8988T (cell line): Measurements from ENCODE around the gene VASH2.

ENCODE experiments used
- DNase-seq: peaks from one replicate; pipeline ENCODE4 v3.0.0; 2011

The VASH2 gene

GRCh38 chr1:212933815-212934471, 16.4 kb upstream of the VASH2 start:
- no peak for DNase-seq

GRCh38 chr1:212935387-212935981, 14.9 kb upstream of the VASH2 start:
- no peak for DNase-seq

- DNase-seq, result no peak
Observed at GRCh38 chr1:212937034-212937433, 13.3 kb upstream of the VASH2 start.

GRCh38 chr1:212938846-212939245, 11.5 kb upstream of the VASH2 start:
- DNase-seq, result no peak

GRCh38 chr1:212941452-212941851, 8.9 kb upstream of the VASH2 start:
- no peak for DNase-seq

- no peak for DNase-seq
Observed at GRCh38 chr1:212942679-212943392, 7.5 kb upstream of the VASH2 start.

GRCh38 chr1:212943393-212943710, 7.0 kb upstream of the VASH2 start:
- DNase-seq, result no peak

- DNase-seq, result no peak
Observed at GRCh38 chr1:212944229-212944901, 6.0 kb upstream of the VASH2 start.

GRCh38 chr1:212945056-212945455, 5.3 kb upstream of the VASH2 start:
- no peak for DNase-seq

- DNase-seq, result no peak
Observed at GRCh38 chr1:212945463-212946160, 4.7 kb upstream of the VASH2 start.

- DNase-seq, result no peak
Observed at GRCh38 chr1:212946872-212947271, 3.5 kb upstream of the VASH2 start.

GRCh38 chr1:212949771-212950170, 570 bp upstream of the VASH2 start:
- no peak for DNase-seq

- no peak for DNase-seq
Observed at GRCh38 chr1:212951126-212951946, 995 bp downstream of the VASH2 start.

GRCh38 chr1:212951947-212952640, 1.8 kb downstream of the VASH2 start:
- no peak for DNase-seq

GRCh38 chr1:212952641-212952976, 2.3 kb downstream of the VASH2 start:
- no peak for DNase-seq

GRCh38 chr1:212953321-212953720, 3.0 kb downstream of the VASH2 start:
- DNase-seq, result no peak

GRCh38 chr1:212954514-212954913, 4.2 kb downstream of the VASH2 start:
- DNase-seq, result no peak

- DNase-seq, result no peak
Observed at GRCh38 chr1:212955098-212955497, 4.8 kb downstream of the VASH2 start.

GRCh38 chr1:212955961-212956620, 5.8 kb downstream of the VASH2 start:
- DNase-seq, result no peak

- DNase-seq, result no peak
Observed at GRCh38 chr1:212957546-212957945, 7.2 kb downstream of the VASH2 start.

- no peak for DNase-seq
Observed at GRCh38 chr1:212958175-212958574, 7.8 kb downstream of the VASH2 start.
